HTR-8/SVneo (cell line): ENCODE results near the gene EIF4G3.

Experiments used
- DNase-seq: peaks from one replicate; pipeline ENCODE4 v3.0.0; 2011; ENCODE audit warnings: low spot score, mixed read lengths; ENCODE audit not compliant: insufficient read length
- FAIRE-seq: peaks from 2 replicates; lab custom pipeline; 2011; peaks lifted over from hg19 to GRCh38; lab: Jason Lieb, UNC

The EIF4G3 gene

GRCh38 chr1:20850021-20850420 is 326.7 kb downstream of the EIF4G3 start:
- FAIRE-seq (no peak), DNase-seq (no peak)

DNA sequence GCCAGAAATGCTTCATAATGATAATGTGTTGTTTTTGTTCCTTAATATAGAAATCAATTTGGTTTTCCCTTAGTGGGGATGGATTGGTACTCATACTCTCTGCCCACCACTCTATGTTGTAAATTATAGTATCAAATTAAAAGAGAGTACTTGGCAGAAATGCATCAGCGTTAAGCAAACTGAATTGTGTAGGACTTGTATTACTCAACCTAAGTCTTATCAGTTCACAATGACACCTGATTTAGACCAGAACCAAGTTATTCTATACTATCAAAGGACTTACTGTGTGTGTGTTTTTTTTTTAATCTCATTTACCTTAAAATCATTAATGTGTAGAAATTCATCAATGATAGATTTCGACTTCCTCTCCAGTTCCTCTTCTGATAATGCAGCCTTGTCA is 327.6 kb downstream of the EIF4G3 start:
- FAIRE-seq: no peak

DNA sequence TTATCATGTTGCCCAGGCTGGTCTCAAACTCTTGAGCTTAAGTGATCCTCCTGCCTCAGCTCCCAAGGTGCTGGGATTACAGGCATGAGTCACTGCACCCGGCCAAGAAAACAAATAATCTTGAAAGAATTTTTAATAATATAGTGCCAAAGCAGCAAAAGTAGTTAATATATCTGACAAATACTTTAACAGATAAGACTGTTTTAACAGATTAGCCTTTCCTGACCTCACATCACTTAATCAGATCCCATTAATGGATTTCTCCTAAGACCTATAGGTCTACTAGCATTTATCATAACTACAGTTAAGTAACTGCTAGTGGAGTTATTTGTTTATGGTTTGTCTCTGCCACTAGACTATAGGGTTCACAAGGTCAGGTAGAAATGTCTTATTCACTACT is 328.5 kb downstream of the EIF4G3 start:
- FAIRE-seq (no peak), DNase-seq (no peak)

More for the DNA sequence above, 327.6 kb downstream of the EIF4G3 start:
- DNase-seq: no peak

DNA sequence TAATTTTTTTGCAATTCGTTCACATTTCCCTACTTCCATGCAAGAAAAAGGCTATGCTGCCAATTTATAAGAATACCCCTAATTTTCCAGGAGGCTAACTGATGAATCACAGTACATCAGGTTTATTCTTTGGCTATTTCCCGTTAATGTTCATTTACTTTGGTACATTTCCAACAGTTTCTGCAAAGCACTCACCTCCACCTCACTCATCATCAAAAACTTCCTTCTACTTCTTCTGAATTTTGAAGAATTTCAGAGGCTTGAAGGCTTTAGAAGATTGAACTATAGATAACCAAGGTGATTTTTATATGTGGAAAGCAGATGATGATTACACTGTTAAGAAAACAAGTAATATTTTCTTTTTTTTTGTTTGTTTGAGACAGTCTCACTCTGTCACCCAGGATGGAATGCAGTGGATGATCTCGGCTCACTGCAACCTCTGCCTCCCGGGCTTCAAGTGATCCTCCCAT is 329.1 kb downstream of the EIF4G3 start:
- FAIRE-seq (no peak), DNase-seq (no peak)

- FAIRE-seq (no peak), DNase-seq (no peak)
Measured at GRCh38 chr1:20846461-20847374, 330.0 kb downstream of the EIF4G3 start.

DNA sequence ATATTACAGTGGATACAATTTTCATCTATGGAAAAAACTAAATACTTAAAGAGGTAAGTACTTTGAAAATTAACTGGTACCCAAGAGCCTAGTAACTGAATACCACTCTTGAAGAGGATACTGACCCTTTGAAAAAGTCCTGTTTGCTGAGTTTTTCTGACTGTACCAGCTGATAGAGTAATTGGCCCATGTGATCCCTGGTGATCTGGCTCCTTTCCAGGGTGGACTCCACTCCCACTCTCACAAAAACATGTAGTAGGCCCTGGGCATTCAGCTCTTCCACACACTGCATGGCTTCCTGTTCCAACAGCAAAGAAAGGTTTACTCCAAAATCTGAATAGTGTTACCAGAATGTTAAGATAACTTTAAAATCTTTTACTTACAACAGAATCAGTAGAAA is 336.0 kb downstream of the EIF4G3 start:
- no peak for DNase-seq
- no peak for FAIRE-seq

- FAIRE-seq: no peak
- no peak for DNase-seq
Measured at GRCh38 chr1:20837554-20838192, 339.0 kb downstream of the EIF4G3 start.

DNA sequence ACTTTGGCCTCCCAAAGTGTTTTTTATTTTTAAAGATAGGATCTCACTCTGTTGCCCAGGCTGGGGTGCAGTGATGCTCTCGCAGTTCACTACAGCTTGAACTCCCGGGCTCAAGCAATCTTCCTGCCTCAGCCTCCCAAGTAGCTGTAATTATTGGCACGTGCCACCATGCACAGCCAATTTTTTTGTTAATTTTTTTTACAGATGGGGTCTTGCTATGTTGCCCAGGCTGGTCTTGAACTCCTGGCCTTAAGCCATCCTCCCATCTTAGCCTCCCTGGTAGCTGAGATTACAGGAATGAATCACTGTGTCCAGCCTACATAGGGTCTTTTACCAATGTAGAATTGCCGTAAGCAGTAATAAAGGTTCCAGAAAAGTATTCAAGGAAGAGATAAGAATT is 340.5 kb downstream of the EIF4G3 start:
- no peak for FAIRE-seq
- no peak for DNase-seq

- DNase-seq (no peak), FAIRE-seq (no peak)
Measured at GRCh38 chr1:20834780-20835179, 341.9 kb downstream of the EIF4G3 start.

GRCh38 chr1:20834192-20834591 is 342.5 kb downstream of the EIF4G3 start:
- no peak for DNase-seq
- FAIRE-seq: no peak

DNA sequence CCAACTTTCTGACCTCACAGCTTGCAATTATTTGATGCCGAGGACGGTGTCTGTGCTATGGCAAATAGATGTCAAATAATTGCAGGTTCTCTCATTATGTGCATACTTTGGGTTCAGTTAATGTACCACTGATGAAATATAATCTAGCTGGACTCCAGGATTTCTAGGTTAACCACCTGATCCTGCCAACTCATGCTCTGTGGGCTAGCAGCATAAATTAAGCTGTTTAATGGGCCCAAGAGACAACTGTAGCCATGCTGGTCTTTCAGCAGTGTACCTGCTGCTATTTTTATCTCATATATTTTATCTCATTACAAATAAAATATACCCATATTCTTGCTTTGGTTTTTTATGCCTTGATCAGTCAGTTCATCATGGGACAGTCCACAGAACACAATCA is 346.3 kb downstream of the EIF4G3 start:
- FAIRE-seq (no peak), DNase-seq (no peak)

- DNase-seq (no peak), FAIRE-seq (no peak)
Measured at GRCh38 chr1:20829946-20830345, 346.8 kb downstream of the EIF4G3 start.

GRCh38 chr1:20829531-20829930 is 347.2 kb downstream of the EIF4G3 start:
- DNase-seq (no peak), FAIRE-seq (no peak)

- FAIRE-seq: no peak
Measured at GRCh38 chr1:20823845-20824244, 352.9 kb downstream of the EIF4G3 start.

DNA sequence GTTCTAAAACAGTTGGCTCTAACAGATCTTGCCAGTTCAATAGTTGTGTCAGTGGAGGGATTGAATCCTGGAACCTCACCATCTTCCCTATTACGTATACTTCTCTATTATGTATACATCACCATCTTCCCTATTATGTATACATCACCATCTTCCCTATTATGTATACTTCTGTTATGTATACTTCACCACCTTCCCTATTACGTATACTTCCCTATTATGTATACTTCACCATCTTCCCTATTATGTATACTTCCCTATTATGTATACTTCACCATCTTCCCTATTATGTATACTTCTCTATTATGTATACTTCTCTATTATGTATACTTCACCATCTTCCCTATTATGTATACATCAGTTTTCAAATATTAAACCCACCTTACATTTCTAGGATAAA is 355.2 kb downstream of the EIF4G3 start:
- FAIRE-seq (no peak), DNase-seq (no peak)

More at GRCh38 chr1:20823845-20824244, 352.9 kb downstream of the EIF4G3 start:
- no peak for DNase-seq

GRCh38 chr1:20819818-20820217 is 356.9 kb downstream of the EIF4G3 start:
- FAIRE-seq (no peak), DNase-seq (no peak)

GRCh38 chr1:20814534-20814871 is 362.2 kb downstream of the EIF4G3 start:
- FAIRE-seq (no peak), DNase-seq (no peak)

- FAIRE-seq (no peak), DNase-seq (no peak)
Measured at GRCh38 chr1:20811916-20812315, 364.8 kb downstream of the EIF4G3 start.

DNA sequence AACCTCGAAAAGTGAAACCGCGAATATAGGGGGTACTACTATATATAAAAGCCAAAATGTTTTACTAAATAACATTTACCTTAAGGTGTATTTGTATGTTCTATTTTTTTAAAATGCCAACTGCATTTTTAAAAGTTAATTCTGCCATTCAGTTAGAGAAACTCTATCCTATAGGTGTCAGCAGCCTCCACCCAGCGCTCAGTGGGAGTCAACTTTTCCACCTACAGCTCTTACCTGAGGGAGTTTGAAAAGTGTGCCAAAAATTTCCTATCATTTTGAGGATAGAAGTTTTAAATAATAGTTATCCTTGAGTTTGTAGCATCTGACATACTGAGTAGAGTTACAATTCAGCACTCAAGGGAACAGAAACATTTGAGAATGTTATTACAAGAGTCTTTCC is 383.5 kb downstream of the EIF4G3 start:
- no peak for FAIRE-seq
- no peak for DNase-seq

DNA sequence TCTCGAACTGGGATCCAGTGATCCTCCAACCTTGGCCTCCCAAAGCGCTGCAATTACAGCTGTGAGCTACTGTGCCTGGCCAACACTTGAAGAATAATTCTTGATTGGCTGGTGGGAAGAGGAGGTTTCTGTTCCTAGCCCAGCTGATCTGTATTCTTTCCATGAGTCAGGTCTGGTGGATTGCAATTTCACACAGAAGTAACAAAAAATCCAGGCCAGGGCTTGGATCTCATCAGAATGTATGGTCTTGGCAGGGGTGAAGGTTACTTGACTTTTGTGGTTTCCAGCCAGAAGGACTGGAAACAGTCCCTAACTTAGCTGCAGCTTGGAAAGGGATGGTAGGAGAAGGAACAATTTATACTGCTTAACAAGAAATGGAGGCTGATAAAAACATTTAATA is 384.5 kb downstream of the EIF4G3 start:
- FAIRE-seq: no peak

DNA sequence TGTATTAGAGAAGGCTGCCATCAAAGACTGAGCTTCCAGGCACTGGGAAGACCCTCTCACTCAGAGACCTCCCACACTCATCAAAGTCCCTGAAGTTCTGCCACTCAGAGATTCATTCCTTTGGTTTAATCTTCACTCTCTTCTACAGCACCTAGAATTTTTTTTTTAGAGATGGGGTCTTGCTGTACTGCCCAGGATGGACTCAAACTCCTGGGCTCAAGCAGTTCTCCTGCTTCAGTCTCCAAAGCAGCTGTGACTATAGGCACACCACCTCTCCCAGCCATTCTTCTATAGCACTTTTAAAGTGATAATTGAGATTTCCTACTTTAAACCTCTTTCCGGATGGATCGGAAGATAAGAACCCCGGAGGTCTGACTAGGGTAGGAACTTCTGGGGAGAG is 385.9 kb downstream of the EIF4G3 start:
- DNase-seq (no peak), FAIRE-seq (no peak)

More for the DNA sequence above, 384.5 kb downstream of the EIF4G3 start:
- no peak for DNase-seq
